GM18511 (cell line): ENCODE measurements around the gene TRDMT1.

Experiments
- ATAC-seq: cut with Tn5 transposase; IDR thresholded peaks from one replicate; pipeline ENCODE4 v1.9.1; 2021; ENCODE audit warnings: mild to moderate bottlenecking, moderate library complexity; ENCODE audit not compliant: unreplicated experiment

The TRDMT1 gene

GRCh38 chr10:17109475-17110207 is 91.8 kb downstream of the TRDMT1 start:
- no peak for ATAC-seq

- ATAC-seq: no peak
These were observed 92.4 kb downstream of the TRDMT1 start for GRCh38 chr10:17109046-17109445.

GRCh38 chr10:17106991-17107390 is 94.5 kb downstream of the TRDMT1 start:
- no peak for ATAC-seq

GRCh38 chr10:17101910-17102266 is 99.6 kb downstream of the TRDMT1 start:
- no peak for ATAC-seq

- no peak for ATAC-seq
These were observed 100.1 kb downstream of the TRDMT1 start for GRCh38 chr10:17101257-17101909.

GRCh38 chr10:17100586-17100985 is 100.9 kb downstream of the TRDMT1 start:
- ATAC-seq: no peak

GRCh38 chr10:17098012-17098411 is 103.5 kb downstream of the TRDMT1 start:
- ATAC-seq: no peak
